GM19328 (cell line): Measurements from ENCODE around the gene MCTP1.
"Not testable (repeated sequence)": the region's sequence is repeated elsewhere in the genome, so short reads cannot be mapped to it uniquely, and the experiment has no call there.

Experiments used
- ATAC-seq: cut with Tn5 transposase; IDR thresholded peaks from one replicate; pipeline ENCODE4 v1.9.1; 2021; ENCODE audit warnings: mild to moderate bottlenecking, moderate library complexity; ENCODE audit not compliant: unreplicated experiment

The MCTP1 gene

DNA sequence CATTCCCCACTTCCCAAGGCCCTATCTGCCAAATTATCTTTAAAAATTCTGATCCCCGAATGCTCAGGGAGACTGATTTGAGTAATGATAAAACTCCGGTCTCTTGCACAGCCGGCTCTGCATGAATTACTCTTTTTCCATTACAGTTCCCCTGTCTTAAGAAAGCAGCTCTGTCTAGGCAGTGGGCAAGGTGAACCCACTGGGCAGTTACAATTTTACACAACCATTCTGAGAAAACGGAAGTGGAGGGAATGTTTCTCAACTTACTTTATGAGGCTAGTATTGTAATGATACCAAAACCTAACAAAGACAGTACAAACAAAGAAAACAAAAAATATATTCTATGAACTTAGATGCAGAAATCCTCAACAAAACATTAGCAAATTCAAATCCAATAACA, 100.0 kb downstream of the MCTP1 start:
- ATAC-seq = no peak

DNA sequence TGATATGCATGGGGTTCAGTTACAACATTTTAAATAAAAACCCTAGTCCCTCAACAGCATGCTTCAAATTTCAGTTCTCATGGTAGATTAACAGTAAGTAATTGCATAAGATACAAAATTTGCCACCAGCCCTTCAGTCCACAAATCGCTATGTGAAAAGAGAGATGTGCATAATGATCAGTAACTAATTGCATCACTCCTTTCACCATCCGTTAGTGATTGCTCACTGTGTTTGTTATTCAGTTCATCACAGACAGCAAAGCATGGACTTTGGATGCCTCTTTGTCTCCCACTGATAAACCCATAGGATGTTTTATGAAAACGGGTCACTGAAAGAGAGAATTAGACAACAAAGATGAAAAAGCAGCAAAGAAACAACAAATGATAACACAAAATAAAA, 103.2 kb downstream of the MCTP1 start:
- no peak for ATAC-seq

DNA sequence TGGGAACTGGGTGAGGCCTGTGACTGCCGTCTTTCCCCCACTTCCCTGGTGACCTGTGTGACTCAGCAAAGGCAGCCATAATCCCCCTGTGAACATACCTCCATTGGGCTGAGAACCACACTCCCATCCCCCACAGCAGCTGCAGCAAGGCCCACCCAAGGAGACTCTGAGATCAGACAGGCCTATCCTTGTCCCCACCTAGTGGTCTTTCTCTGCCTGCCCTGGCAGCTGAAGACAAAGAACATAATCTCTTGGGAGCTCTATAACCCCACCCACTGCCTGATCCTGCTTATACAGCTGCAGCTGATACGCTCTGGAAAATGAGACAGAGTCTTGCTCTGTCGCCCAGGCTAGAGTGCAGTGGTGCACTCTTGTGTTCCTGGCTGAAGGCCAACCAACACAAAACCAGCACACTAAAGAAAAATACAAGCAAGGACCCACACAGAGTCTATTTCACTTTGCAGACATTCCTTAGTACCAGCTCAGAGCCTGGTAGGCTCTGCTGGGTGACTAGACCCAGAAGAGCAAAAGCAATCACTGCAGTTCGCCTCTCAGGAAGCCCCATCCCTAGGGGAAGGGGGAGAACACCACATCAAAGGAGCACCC, 106.7 kb downstream of the MCTP1 start:
- ATAC-seq = no peak

DNA sequence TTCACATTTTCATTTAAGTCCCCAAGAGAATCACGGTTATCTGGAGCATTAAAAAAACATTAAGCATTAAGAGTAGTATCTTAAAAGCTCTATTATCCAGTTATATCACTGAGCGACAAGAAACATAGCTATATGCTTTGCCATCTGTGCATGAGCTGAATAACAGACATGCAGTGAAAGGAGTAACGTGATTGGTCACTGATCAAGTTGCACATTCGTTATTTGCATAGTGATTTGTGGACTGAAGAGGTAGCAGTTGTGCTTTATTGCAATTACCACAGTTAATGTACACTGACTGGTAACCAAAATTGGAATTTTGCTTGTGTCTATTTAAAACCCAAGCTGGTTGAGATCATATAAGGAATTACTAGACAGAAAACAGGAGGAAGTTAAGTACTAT, 107.4 kb downstream of the MCTP1 start:
- ATAC-seq = no peak

DNA sequence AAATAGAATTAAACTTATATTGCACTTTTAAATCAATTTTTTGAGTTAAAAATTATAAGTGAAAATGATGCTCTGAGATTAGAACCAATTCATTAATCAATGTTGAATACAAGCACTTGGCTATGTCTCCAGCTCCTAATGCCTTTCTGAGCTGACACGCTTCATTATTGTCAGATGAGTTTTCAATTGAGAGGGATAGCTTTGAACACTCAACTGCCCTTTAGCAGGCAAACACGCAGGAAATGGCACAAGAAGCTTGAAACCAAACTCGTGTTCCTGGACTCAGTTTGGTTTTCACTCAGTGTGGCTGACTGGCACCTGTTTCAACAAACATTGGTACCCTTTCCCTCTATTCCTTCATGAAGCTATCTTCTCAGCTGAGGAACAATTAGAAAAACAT, 109.8 kb downstream of the MCTP1 start:
- ATAC-seq = no peak

DNA sequence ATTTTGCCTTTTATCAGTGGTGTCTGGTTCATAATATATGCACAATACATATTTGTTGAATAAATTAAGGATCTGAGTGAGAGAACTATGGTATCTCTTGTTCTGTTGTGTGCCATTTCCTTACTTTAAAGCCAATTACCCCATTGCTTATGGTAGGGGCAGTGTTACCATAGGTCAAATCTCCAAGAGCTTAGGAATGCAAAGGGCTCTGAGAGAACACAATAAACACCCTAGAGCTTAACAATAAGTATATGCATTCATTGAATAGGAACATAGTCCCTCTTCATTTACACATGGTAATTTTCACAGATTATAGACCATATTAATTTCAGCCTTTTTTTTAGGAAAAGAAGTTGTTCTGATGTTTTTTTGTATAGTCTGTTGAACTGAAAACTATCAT, 112.2 kb downstream of the MCTP1 start:
- no peak for ATAC-seq

DNA sequence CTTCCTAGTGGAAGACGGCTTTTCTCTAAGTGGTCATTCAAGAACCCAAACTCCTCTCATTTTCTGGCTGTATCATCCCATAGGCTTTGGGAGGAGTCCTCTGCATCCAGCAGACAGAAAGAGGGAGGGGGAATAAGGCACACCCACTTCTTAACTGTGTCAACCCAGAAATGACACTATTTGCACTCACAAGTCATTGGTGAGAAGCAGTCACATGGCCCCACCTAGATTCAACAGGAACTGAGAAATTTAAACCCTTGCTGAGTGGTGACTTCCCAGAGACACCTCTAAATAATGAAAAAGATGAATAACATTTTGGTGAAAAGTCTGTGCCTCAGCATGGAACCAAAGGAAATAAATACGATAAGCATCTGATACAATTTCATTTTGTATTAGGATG, 120.0 kb downstream of the MCTP1 start:
- ATAC-seq = no peak

DNA sequence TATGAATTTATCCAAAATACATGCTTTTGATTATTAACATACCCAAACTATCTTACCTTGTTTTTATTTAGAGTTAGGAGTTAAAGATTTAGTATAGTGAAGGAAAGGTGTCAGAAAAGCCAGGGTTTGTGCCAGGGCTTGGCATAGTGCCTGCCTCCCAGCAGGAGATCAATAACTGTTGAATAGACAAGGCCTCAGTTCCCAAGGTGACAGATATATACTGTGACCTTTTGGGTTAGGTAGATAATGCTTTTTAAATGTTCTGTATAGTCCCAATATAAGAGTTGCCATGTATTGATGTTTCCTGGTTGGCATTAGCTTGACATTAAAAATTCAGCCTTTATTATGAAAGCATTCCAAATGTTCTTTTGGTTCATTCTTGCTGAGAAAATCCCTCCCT, 121.8 kb downstream of the MCTP1 start:
- ATAC-seq = no peak

DNA sequence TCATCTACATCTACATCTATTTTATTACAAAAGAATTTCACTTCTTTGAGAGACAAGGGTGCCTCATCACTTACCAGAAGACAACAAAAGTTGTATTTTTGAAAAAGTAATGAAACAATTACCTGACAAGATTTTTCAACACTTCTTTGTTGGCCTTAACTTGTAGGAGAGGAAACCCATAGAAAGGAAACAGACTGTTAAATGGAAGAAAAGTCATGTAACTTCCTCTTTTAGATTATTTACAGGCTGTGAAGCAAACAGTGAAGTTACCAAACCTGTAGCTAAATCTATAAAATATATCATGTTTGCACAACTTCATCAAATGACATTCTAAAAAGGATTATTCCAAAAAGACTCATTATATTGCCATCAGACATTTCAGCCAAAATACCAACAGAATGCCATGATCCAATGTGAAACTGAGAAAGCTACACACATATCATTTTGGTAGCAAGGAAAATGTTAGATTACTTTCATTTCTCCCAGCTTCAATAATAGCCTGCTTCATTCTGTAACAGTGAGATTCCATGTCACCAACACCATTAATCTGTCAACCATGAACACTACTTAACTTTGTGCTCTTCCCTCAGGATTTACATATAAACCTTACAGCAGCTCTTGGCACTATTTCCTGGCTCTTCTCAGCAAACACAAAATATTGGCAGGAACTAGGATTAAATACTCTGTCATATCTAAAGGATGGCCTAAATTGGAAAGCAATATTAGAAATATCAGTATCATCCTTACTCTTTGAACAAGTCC, 122.5 kb downstream of the MCTP1 start:
- no peak for ATAC-seq

DNA sequence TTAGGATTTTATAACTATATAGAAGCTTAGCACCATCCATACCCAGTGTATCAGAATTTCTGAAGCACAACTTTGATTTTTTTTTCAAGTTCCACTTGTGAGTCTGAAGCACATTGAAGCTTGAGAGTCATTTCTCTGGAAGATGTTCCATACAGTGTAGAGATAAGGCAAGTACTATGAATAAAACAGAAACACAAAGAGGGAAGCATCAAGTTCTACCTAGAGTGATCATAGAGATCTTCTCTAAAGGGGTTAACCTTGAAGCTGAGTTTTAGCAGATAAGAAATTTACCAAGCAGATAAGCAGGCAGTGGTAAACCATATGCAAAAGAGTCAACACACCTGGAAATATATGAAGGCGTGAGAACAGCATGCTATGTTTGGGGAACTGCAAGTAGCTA, 125.3 kb downstream of the MCTP1 start:
- ATAC-seq = no peak

DNA sequence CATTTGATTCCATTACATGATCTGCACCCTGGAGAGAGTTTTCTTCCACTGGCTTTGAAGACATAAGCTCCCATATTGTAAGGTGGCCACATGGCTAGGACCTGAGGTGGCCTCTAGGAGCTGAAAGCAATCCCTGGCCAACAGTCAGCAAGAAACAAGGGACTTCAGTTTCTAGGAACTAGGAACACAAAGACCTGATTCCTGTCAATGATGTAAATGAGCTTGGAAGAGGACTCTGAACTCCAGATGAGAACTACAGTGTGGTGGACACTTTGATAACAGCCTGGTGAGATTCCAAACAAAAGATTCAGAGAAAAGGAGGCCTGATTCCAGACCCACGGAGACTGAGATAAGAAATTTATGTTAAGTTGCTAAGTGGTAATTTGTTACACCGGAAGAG, 129.0 kb downstream of the MCTP1 start:
- no peak for ATAC-seq

DNA sequence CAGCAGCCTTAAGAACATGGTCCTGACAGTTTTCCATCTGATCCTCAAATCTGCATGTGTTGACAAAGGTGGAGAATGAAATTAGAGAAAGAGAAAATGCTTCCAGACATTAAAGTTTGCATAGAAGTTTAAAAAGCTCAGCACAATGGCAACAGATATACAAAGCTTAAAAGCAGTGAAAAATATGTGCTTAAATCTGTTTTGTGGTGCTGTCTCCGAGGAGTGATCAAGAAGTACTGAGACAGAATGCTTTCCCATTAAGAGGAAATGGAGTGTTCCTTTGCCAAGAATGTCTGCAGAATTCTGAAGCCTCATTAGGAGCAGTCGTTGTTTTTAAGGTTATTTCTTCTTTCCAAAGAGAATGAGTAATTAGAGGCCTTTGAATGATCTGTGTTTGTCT, 131.4 kb downstream of the MCTP1 start:
- ATAC-seq = no peak

DNA sequence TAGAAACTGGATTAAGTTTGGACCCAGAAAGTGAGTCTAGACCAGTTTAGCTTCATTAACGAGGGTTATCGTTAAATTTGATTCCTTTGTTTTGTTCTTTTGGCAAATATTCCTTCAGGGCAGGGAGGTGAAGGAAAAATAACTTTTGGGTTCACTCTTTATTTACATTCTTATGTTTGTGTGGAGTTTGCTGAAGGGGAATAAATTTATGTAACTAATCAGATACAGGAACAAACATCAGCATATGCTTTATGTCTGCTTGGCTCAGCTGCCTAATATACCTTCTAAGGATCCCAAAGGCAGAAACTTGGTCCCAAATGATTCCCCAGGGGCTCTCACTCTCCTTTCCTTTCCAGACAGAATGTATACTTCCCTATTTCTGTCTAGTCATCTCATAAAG, 132.4 kb downstream of the MCTP1 start:
- no peak for ATAC-seq

DNA sequence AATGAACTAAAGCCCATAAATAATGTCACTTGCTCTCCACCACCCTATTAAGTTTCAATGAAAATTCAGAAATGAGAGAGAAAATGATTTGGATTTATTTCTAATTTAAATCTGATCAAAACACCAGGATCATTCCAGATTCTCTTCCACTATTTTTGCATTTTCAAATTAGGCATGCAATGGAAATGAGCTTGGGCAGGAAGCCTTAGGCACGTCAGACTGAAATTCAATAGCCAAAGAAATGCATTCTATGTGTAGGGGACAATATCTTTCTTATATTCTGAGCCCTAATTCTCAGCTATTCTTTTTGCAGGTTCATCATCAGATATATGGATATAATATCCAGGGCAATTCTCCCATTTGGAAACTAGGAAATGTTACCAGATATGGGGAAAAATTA, 132.8 kb downstream of the MCTP1 start:
- no peak for ATAC-seq

DNA sequence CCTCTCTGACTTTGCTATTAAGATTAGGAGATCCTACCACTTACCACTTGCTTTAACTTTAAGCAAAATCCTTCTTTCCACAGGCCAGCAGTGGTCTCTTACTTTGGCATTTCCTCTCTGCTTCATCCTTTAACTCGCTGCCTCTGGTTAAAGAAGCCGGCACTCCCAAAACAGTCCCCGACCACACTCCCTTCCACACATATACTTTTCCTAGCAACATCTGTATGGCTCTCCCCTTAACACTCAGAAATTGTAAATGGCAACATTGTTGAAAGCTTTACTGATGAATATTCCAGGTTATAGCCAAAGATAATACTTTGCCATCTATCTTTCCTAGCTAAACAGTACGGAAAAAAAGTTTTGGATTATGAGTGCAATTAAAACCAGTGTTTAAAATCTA, 133.2 kb downstream of the MCTP1 start:
- no peak for ATAC-seq

DNA sequence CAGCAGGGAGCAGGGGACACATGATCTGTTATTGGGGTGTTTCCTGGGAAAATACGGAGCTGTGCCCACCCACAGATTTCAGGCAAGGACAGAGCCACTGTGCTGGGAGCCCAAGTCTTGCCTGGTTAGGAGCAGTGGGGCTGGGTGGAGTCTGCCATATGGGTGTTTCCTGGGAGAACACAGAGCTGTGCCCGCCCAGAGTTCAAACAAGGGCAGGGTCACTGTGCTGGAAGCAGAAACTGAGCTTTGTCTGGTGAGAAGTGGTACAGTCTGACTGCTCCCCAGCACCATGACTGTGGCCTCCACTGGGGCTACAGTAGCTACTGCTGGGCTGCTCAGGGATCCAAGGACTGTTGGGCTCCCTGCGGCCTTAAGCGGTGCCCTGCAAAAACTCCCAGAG, 135.5 kb downstream of the MCTP1 start:
- ATAC-seq = no peak

DNA sequence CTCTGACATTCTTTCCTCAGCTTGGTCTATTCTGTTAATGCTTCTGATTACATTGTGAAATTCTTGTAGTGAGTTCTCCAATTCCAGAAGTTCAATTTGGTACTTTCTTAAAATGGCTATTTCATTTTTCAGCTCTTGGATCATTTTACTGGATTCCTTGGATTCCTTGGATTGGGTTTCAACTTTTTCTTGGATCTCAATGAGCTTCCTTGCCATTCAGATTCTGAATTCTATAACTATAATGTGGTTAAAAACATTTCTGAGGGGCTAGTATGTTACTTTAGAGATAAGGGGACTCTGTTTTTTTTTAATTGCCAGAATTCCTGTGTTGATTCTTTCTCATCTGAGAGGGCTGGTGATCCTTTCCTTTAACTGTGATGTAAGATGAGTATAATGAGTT, 136.4 kb downstream of the MCTP1 start:
- no peak for ATAC-seq

DNA sequence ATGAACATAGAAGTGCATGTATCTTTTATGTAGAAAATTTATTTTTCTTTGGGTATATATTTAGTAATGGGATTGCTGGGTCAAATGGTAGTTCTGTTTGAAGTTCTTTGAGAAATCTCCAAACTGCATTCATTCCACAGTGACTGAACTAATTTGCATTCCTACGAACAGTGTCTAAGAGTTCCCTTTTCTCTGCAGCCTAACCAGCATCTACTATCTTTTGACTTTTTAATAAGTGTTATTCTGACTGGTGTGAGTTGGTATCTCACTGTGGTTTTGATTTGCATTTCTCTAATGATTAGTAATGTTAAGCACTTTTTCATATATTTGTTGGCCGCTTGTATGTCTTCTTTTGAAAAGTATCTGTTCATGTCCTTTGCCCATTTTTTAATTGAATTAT, 141.0 kb downstream of the MCTP1 start:
- not testable (repeated sequence) for ATAC-seq

DNA sequence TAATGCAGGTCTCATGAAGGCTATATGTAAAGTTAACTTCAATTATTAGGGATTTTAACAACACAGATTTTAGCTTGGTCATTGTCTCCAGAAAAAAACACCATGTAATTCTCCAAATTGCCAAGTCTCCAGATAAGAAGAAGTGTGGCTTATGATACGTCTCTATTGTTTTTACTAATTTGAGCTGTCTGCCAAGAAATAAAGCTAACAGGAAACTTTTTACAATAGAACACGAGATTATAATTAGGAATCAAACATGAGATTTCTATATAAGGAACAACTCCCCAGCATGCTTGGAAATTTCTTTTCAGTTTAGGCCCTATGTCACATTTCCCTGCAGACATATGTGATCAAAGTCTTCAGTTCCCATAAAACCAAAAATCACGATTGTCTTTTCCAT, 142.7 kb downstream of the MCTP1 start:
- ATAC-seq = no peak

DNA sequence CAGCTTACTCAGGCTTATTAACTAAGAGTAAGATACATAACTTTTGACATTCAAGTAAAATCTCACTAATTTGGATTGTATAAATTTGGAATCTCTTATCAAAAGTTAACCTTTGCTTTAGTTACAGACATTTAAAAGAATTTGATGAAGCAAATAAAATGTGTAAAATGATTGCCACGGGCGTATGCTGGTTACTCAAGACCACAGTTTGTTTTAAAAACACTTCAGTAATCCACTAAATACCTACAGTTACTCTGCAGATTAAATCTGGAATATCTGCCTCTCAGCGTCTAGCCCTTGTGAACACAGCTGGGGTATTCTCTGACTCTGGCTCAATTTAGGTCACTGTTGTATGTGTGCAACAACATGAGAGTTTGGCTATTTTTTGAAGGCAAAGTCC, 143.8 kb downstream of the MCTP1 start:
- no peak for ATAC-seq

DNA sequence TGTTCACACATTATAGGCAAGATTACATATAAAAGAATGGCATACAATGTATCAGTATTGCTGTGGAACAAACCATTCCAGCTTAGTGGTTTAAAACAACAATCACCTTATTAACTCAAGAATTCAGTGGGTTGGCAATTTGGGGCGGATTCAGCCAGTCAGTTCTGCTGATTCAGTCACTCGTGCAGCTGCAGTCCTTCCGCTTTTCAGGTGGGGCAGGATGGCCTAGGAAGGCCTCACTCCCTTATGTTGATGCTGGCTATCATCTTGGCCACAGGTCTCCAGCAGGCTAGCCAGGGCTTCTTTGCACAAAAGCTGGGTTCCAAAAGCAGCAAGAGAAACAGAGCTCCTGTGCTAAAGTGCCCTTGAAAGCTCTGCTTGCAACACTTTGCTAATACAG, 150.6 kb downstream of the MCTP1 start:
- ATAC-seq = no peak

DNA sequence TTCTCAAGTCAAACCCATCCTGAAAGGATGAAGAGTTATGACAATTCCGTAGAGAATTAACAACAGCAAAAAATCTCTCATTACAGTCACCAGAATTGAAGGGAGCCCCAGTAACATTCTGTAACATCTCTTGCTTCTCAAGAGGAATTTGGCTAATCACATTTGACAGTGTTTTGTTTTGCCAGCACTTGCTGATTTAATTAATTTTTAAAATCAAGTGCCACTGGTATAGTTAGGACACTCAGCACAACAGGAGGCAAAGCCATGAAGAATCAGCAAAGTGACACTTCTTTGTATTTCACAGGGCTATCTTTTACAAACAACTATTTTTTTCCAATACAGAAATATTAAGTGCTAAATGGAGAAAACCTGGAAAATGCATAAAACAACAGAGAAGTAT, 152.8 kb downstream of the MCTP1 start:
- ATAC-seq = no peak

DNA sequence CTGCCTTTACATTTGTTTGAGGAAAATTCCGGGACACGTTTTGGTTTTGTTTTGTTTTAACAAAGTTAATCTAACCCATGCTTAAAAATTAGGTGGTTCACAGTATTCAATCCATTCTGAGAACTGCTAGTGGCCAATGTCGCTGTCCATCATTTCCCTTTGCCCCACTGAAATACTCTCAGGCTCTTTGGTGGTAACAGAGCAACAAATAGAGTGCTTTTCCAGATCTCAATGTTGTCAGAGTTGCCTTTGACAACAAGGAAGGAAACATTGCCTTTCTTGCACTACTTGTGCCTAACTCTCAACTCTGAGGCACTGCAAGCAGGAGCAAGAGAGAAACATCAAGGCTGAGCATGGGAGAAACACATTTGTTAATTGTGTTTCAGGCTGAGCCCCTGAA, 154.0 kb downstream of the MCTP1 start:
- ATAC-seq = no peak
